Neural progenitor cell (in vitro differentiated cells): Measurements from ENCODE around the gene BMPR1A.

Experiments
- EZH2 ChIP-seq: fragments of 200-600 bp; sonication (generic); IDR thresholded peaks from 2 replicates; pipeline ENCODE4 v1.6.1; 2017; ENCODE audit warnings: antibody characterized with exemption, mild to moderate bottlenecking, moderate library complexity
- EZH2phosphoT487 ChIP-seq: fragments of 200-600 bp; sonication (generic); IDR thresholded peaks from 2 replicates; pipeline ENCODE4 v1.6.1; 2017; ENCODE audit warnings: antibody characterized with exemption
- TF ChIP-seq, protein P1 (sequence below): fragments of 200-600 bp; sonication (generic); IDR thresholded peaks from 2 replicates; pipeline ENCODE4 v1.5.1; 2017; ENCODE audit warnings: antibody characterized with exemption, mild to moderate bottlenecking

DNA sequence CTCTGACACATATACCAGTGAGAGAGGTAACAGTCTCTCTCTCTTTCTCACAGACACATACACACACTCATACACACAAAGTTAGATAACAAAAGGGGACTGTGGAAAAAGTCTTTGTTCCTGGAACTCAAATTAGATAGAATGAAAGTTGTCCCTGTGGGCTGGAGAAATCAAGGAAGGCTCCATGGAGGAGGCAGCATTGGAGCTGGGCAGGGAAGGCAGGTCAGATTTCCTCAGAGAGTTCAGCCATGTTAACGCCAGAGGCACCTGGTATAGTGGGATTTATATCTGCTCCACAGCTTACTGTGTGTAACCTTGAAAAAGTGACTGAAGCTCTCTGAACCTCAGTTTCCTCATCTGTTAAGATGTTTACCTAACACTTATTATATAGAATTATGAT, 49.4 kb upstream of the BMPR1A start:
- TF ChIP-seq EZH2phosphoT487 (no peak), EZH2 (no peak)
- TF ChIP-seq, protein P1, sequence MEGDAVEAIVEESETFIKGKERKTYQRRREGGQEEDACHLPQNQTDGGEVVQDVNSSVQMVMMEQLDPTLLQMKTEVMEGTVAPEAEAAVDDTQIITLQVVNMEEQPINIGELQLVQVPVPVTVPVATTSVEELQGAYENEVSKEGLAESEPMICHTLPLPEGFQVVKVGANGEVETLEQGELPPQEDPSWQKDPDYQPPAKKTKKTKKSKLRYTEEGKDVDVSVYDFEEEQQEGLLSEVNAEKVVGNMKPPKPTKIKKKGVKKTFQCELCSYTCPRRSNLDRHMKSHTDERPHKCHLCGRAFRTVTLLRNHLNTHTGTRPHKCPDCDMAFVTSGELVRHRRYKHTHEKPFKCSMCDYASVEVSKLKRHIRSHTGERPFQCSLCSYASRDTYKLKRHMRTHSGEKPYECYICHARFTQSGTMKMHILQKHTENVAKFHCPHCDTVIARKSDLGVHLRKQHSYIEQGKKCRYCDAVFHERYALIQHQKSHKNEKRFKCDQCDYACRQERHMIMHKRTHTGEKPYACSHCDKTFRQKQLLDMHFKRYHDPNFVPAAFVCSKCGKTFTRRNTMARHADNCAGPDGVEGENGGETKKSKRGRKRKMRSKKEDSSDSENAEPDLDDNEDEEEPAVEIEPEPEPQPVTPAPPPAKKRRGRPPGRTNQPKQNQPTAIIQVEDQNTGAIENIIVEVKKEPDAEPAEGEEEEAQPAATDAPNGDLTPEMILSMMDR: no peak
